Esophagus squamous epithelium (tissue), 4 donors: ENCODE measurements around the gene PRODH.

Experiments
- CTCF ChIP-seq, 6 experiments: fragments of 450-650 bp in 4 of 6; fragments of 200-600 bp in 2 of 6; sonication (generic) in 2 of 6; IDR thresholded peaks; one replicate each; pipeline ENCODE4 v1.5.1; 2016 to 2019; ENCODE audit warnings: antibody characterized with exemption in 6 of 6, mild to moderate bottlenecking in 4 of 6, moderate library complexity in 4 of 6
- POLR2A ChIP-seq, 4 donors: fragments of 450-650 bp; IDR thresholded peaks; one replicate each; pipeline ENCODE4 v1.6.1; 2017; ENCODE audit warnings: antibody characterized with exemption in 4 of 4, mild to moderate bottlenecking in 4 of 4, moderate library complexity in 3 of 4

- TF ChIP-seq CTCF (IDR thresholded peaks at IDR 0.05) (no peak), POLR2A (IDR thresholded peaks at IDR 0.05) (no peak)
These were observed 35.2 kb upstream of the PRODH start for GRCh38 chr22:18971321-18971751.
